Spleen (tissue), 11 donors: Measurements from ENCODE around the gene GPRASP1. TPM values are rescaled to one million over a fixed set of nuclear protein-coding genes. Genes with fewer than 3 reads are reported as not detected.

Experiments
- DNase-seq: peaks from one replicate; pipeline ENCODE4 v3.0.0-alpha.2; 2020
- H3K27ac ChIP-seq, 8 donors: fragments of 200-600 bp; sonication (generic) in 7 of 8; 1 replicate in 4 of 8; 2 replicates in 4 of 8; pipeline versions ENCODE4 v1.5.0 to v1.8.0; 2016 to 2021; ENCODE audit warnings: inconsistent platforms in 4 of 8, mild to moderate bottlenecking in 4 of 8, moderate library complexity in 1 of 8
- H3K27me3 ChIP-seq, 7 donors: fragments of 200-600 bp; sonication (generic) in 6 of 7; replicated peaks in 1 of 7; 1 replicate in 4 of 7; 2 replicates in 3 of 7; pipeline versions ENCODE4 v1.5.0 to v1.8.0; 2016 to 2021; ENCODE audit warnings: inconsistent platforms in 3 of 7, mild to moderate bottlenecking in 1 of 7
- H3K36me3 ChIP-seq, 6 donors: fragments of 200-600 bp; sonication (generic) in 5 of 6; 1 replicate in 4 of 6; 2 replicates in 2 of 6; pipeline versions ENCODE4 v1.5.0 to v1.8.0; 2016 to 2021; ENCODE audit warnings: inconsistent platforms in 2 of 6
- H3K4me1 ChIP-seq, 6 donors: fragments of 200-600 bp; sonication (generic) in 5 of 6; 1 replicate in 3 of 6; 2 replicates in 3 of 6; pipeline versions ENCODE4 v1.5.0 to v1.8.0; 2016 to 2021; ENCODE audit warnings: inconsistent platforms in 3 of 6
- H3K4me3 ChIP-seq, 8 donors: fragments of 200-600 bp; sonication (generic) in 7 of 8; 1 replicate in 4 of 8; 2 replicates in 4 of 8; pipeline versions ENCODE4 v1.5.0 to v1.8.0; 2016 to 2021; ENCODE audit warnings: inconsistent platforms in 4 of 8, mild to moderate bottlenecking in 4 of 8, moderate library complexity in 2 of 8
- H3K9me3 ChIP-seq, 8 donors: fragments of 200-600 bp; sonication (generic) in 7 of 8; 1 replicate in 4 of 8; 2 replicates in 4 of 8; pipeline versions ENCODE4 v1.5.0 to v1.8.0; 2016 to 2021; ENCODE audit warnings: inconsistent platforms in 4 of 8
- POLR2A ChIP-seq, 3 donors: fragments of 450-650 bp; IDR thresholded peaks; one replicate each; pipeline ENCODE4 v1.5.1; 2017; ENCODE audit warnings: antibody characterized with exemption in 3 of 3, mild to moderate bottlenecking in 1 of 3
- POLR2AphosphoS5 ChIP-seq, 3 donors: sonication (generic); formaldehyde crosslinking; IDR thresholded peaks; one replicate each; pipeline ENCODE4 v1.5.1; 2017; ENCODE audit warnings: antibody characterized with exemption in 3 of 3
- WGBS, 5 donors: extraction: QIAGEN DNeasy Blood & Tissue Kit in 3 of 5; methylation state at CpG; one replicate each; pipeline versions ENCODE4 v1.1.5 to v1.1.7; 2013 to 2018; 5-methylcytosine and 5-hydroxymethylcytosine counted together
- intact Hi-C: fragments of 100-400 bp; cut with DNase I; formaldehyde crosslinking; loops from one replicate; pipeline ENCODE4 v1.15.0; 2023; ENCODE audit warnings: low total_unique reads
- polyA plus RNA-seq, 3 donors: library from polyadenylated mRNA; stranded (reverse); fragments of 200-250 nt; gene quantifications; one replicate each; pipeline ENCODE4 v1.2.1, GENCODE V29; 2013
- total RNA-seq, 7 donors: library from RNA; depleted of rRNA in 3 of 7; stranded (reverse); fragments of >200 nt in 3 of 7; fragmentation: NEBNext Ultra II Directional in 4 of 7; extraction: Animal tissue kit (Norgen Biotek cat#: 25700) in 4 of 7; gene quantifications; one replicate each; pipeline versions ENCODE4 v1.1.0 to v1.2.1, GENCODE V29; 2016 to 2021
- TF ChIP-seq, protein P1 (sequence below), 11 experiments: fragments of 200-600 bp in 7 of 11; fragments of 450-650 bp in 4 of 11; sonication (generic) in 4 of 11; IDR thresholded peaks in 8 of 11; conservative IDR thresholded peaks in 3 of 11; 1 replicate in 7 of 11; 2 replicates in 4 of 11; pipeline versions ENCODE4 v1.4.0 to v1.8.0; 2016 to 2021; ENCODE audit warnings: antibody characterized with exemption in 11 of 11, inconsistent platforms in 4 of 11, mild to moderate bottlenecking in 1 of 11
- donor health status: healthy with polysubstance abuse.
- donor health status: DM: no; HTN: no; CAD: no; lungs with moderate emphysema.
- donor health status: DM: no; HTN: no; CAD: no.
- donor health status: Bipolar disorder and iron deficiency.
- donor health status: healthy.
- donor health status: DM: no; HTN: no; CAD: no.
- donor health status: DM: yes; HTN: yes; CAD: no.

Gene GPRASP1
- total and polyA plus RNA-seq, 10 donors, result 3.0 to 20.5 (median 12.7) TPM

DNA sequence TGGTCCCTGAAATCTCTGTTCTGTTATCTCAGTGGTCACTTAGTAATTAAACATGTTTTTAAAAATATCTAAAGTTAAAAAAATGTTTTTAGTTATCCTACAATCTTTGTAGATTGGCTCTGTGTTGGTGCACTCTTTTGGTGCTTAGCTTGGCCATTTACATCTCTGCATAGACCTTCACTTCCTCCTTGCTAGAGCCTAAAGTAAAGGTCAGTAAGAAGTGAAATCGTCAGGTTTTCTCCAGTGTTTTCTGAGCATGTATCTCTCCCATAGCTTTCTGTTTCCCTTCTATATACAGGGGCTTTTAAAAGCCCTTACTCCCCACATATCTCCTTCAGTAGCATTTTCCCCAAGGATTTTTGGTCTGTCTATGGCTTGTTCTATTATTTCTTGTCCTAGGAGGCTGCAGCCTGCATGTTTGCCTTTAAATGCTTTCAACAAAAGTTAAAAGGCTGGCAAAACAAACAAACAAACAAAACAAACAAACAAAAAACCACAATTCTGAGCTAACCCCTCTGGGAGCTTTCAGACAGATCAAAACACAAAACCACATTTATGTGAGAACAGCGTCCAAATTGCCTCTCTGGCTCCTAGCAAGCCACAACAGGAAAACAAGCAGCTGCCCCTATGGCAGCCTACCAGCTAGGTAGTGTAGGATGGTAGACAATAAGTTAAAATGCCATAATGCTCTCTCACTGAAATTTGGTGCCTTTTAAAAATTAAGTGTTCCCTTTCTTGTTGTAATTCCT, 33.7 kb downstream of the GPRASP1 start:
- Histone ChIP-seq H3K36me3 (no peaks in the 10 kb centered on the region), H3K27ac (no peak overlapping the region), H3K27me3 (no peaks in the 10 kb centered on the region), H3K4me1 (no peaks in the 10 kb centered on the region), H3K4me3 (no peak overlapping the region), H3K9me3 (peaks cover 10 to 34% (median 28%) of the 10 kb centered on the region in 8 donors)
- intact Hi-C loops, result no loop called here
- TF ChIP-seq POLR2A (IDR thresholded peaks at IDR 0.05), result no peak
- TF ChIP-seq POLR2AphosphoS5 (IDR thresholded peaks at IDR 0.05), result no peak
- TF ChIP-seq, protein P1, sequence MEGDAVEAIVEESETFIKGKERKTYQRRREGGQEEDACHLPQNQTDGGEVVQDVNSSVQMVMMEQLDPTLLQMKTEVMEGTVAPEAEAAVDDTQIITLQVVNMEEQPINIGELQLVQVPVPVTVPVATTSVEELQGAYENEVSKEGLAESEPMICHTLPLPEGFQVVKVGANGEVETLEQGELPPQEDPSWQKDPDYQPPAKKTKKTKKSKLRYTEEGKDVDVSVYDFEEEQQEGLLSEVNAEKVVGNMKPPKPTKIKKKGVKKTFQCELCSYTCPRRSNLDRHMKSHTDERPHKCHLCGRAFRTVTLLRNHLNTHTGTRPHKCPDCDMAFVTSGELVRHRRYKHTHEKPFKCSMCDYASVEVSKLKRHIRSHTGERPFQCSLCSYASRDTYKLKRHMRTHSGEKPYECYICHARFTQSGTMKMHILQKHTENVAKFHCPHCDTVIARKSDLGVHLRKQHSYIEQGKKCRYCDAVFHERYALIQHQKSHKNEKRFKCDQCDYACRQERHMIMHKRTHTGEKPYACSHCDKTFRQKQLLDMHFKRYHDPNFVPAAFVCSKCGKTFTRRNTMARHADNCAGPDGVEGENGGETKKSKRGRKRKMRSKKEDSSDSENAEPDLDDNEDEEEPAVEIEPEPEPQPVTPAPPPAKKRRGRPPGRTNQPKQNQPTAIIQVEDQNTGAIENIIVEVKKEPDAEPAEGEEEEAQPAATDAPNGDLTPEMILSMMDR (IDR thresholded peaks at IDR 0.05 in 8 of 11, conservative IDR thresholded peaks at IDR 0.05 in 3 of 11), result no peak
- DNase-seq, result no peak
- 31 to 59% (median 44%) methylated on average over 2 of the region's 2 CpGs for WGBS, 5 donors

DNA sequence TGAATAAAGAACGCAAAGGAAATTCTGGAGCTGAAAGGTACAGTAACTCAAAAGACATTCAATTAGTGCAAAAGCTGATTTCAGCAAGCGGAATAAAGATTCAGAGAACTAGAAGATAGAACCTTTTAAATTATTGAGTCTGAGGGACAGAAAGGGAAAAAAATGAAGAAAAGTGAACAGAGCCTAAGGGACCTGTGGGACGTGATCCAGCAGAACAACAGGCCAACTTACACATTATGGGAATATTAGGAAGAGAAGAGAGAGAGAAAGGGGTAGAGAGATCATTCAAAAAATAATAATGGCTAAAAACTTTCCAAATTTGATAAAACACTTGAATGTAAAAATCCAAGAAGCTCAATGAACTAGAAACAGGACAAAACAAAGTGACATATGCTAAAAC, 43.5 kb downstream of the GPRASP1 start:
- H3K27me3 ChIP-seq, result peaks cover 0 to 7% (median 0%) of the 10 kb centered on the region in 7 donors
- H3K4me1 ChIP-seq, result no peaks in the 10 kb centered on the region
- H3K4me3 ChIP-seq, result no peak overlapping the region
- TF ChIP-seq POLR2AphosphoS5 (IDR thresholded peaks at IDR 0.05) (no peak), POLR2A (IDR thresholded peaks at IDR 0.05) (no peak)
- TF ChIP-seq, protein P1 (IDR thresholded peaks at IDR 0.05 in 8 of 11, conservative IDR thresholded peaks at IDR 0.05 in 3 of 11), result no peak
- H3K36me3 ChIP-seq, result peaks cover 0 to 5% (median 0%) of the 10 kb centered on the region in 6 donors
- DNase-seq, result no peak
- intact Hi-C loops, result no loop called here
- no peak overlapping the region for H3K27ac ChIP-seq
- WGBS, 5 donors, result 84 to 98% (median 91%) methylated on average over 3 of the region's 3 CpGs
- H3K9me3 ChIP-seq, result peaks cover 0 to 6% (median 3%) of the 10 kb centered on the region in 8 donors

DNA sequence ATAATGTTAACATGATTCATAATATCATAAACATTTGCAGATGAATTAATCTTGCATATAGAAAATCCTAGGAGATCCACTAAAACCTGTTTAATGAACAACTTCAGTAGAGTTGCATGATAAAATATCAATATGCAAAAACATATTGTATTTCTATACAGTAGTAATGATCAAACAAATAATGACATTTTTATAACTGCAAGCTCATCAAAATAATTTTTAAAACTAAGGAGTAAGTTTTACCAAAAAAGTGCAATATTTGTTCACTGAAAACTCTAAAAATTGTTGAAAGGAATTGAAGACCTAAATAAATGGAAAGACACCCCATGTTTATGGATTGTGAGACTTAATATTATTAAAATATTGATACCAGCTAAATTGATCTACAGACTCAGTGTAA, 45.0 kb downstream of the GPRASP1 start:
- Histone ChIP-seq H3K27me3 (peaks cover 0 to 7% (median 0%) of the 10 kb centered on the region in 7 donors), H3K4me3 (no peak overlapping the region), H3K36me3 (peaks cover 0 to 5% (median 0%) of the 10 kb centered on the region in 6 donors), H3K9me3 (peaks cover 0 to 5% (median 2%) of the 10 kb centered on the region in 8 donors), H3K4me1 (no peaks in the 10 kb centered on the region), H3K27ac (no peak overlapping the region)
- DNase-seq, result no peak
- intact Hi-C loops, result no loop called here
- TF ChIP-seq POLR2AphosphoS5 (IDR thresholded peaks at IDR 0.05) (no peak), POLR2A (IDR thresholded peaks at IDR 0.05) (no peak)
- TF ChIP-seq, protein P1 (IDR thresholded peaks at IDR 0.05 in 8 of 11, conservative IDR thresholded peaks at IDR 0.05 in 3 of 11), result no peak

DNA sequence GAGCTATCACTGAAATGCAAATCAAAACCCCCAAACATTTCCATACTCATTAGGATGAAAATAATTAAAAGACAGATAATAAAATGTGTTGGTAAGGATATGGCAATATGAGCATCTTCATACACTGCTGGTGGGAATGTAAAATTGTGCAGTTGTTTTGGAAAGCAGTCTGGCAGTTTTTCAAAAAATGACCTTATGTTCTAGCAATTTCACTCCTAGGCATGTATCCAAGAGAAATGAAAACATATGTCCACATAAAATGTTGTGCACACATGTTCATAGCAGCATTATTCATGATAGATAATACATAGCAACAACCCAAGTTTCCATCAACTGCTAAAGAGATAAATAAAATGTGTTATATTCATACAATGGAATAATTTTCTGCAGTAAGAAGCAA, 46.2 kb downstream of the GPRASP1 start:
- Histone ChIP-seq H3K9me3 (no peaks in the 10 kb centered on the region), H3K4me1 (no peaks in the 10 kb centered on the region), H3K27me3 (peaks cover 0 to 7% (median 0%) of the 10 kb centered on the region in 7 donors), H3K4me3 (no peak overlapping the region), H3K36me3 (no peaks in the 10 kb centered on the region), H3K27ac (no peak overlapping the region)
- TF ChIP-seq POLR2A (IDR thresholded peaks at IDR 0.05) (no peak), POLR2AphosphoS5 (IDR thresholded peaks at IDR 0.05) (no peak)
- TF ChIP-seq, protein P1 (IDR thresholded peaks at IDR 0.05 in 8 of 11, conservative IDR thresholded peaks at IDR 0.05 in 3 of 11), result no peak
- no peak for DNase-seq
- intact Hi-C loops, result no loop called here
